ENCODE measurements around the gene CELF4.

The CELF4 gene

DNA sequence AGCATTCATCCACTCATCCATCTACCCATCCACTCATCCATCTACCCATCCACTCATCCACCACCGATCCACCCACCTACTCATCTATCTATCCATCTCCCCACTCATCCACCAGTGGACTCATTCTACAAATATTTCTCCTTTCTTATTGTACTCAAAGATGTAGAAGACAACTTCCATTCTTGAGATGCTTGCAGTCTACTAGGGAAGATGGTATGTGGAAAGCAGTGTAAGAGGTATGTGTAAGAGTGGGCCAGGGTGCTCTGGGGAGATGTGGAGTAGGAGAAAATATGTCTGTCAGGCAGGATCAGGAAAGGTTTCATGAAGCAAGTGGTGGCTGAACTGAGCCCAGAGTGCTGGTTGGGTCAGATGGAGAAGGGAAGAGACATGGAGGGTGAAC, 150.8 kb downstream of the CELF4 start:
- Histone ChIP-seq H3K9me3 (ENCODE audit: insufficient read depth, low read depth, low read length) (no peaks in the 10 kb centered on the region), H3K4me1 (ENCODE audit: insufficient read depth, low read length) (peaks cover 6% of the 10 kb centered on the region; the same call in 1 of the 2 replicates), H3K27me3 (ENCODE audit: insufficient read depth, low read length) (peaks cover 6% of the 10 kb centered on the region; the same call in 1 of the 2 replicates), H3K27ac (ENCODE audit: low read length) (no peak overlapping the region), H3K36me3 (ENCODE audit: insufficient read depth, low read depth, low read length) (no peaks in the 10 kb centered on the region), H3K4me3 (ENCODE audit: low read length) (no peak overlapping the region), H3K9ac (ENCODE audit: low read depth, low read length) (no peak overlapping the region)

DNA sequence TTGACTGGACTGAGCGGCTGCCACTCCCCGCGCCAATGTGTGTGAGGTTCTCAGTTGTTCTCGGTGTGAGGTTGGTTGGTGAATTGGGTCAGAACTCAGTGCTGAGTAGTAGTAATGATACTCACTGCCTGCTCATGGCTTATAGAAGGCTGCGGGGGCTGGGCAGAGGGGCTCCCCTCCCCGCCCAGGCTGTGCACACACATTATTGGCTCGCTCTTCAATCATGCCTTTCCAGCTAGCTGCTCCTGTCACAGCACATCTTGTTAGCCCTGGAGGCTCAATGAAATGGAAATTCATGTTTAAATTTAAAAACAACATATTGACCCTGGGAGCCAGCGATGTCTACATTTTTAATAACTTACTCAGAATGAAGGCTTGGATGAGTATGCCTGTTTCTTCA, 152.8 kb downstream of the CELF4 start:
- Histone ChIP-seq H3K4me3 (ENCODE audit: low read length) (no peak overlapping the region), H3K9ac (ENCODE audit: low read depth, low read length) (no peak overlapping the region), H3K4me1 (ENCODE audit: insufficient read depth, low read length) (peaks cover 7% of the 10 kb centered on the region), H3K36me3 (ENCODE audit: insufficient read depth, low read depth, low read length) (no peaks in the 10 kb centered on the region), H3K9me3 (ENCODE audit: insufficient read depth, low read depth, low read length) (no peaks in the 10 kb centered on the region), H3K27me3 (ENCODE audit: insufficient read depth, low read length) (peaks cover 6% of the 10 kb centered on the region; the same call in 1 of the 2 replicates), H3K27ac (ENCODE audit: low read length) (no peak overlapping the region)

DNA sequence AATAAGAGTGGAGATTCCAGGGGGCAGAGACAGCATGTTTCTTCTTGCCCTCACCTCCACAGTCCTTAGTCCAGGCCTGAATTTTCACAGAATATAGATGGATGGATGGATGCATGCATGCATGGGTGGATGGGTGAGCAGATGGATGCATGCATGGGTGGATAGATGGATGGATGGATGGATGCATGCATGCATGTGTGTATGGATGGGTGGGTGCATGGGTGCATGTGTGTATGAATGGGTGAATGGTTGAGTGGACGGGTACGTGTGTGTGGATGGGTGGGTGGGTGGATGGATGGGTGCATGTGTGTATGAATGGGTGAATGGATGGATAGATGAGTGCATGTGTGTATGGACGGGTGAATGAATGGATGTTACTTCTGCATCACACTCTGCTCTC, 153.3 kb downstream of the CELF4 start:
- Histone ChIP-seq H3K36me3 (ENCODE audit: insufficient read depth, low read depth, low read length) (no peaks in the 10 kb centered on the region), H3K9ac (ENCODE audit: low read depth, low read length) (no peak overlapping the region), H3K27ac (ENCODE audit: low read length) (no peak overlapping the region), H3K9me3 (ENCODE audit: insufficient read depth, low read depth, low read length) (no peaks in the 10 kb centered on the region), H3K4me3 (ENCODE audit: low read length) (no peak overlapping the region), H3K4me1 (ENCODE audit: insufficient read depth, low read length) (peaks cover 7% of the 10 kb centered on the region), H3K27me3 (ENCODE audit: insufficient read depth, low read length) (peaks cover 6% of the 10 kb centered on the region; the same call in 1 of the 2 replicates)

GRCh38 chr18:37409878-37410277, 155.7 kb downstream of the CELF4 start:
- no peak overlapping the region for H3K9ac ChIP-seq (ENCODE audit: low read depth, low read length)

GRCh38 chr18:37408676-37409265, 156.8 kb downstream of the CELF4 start:
- H3K4me3 ChIP-seq (ENCODE audit: low read length): no peak overlapping the region

More at GRCh38 chr18:37409878-37410277, 155.7 kb downstream of the CELF4 start:
- Histone ChIP-seq H3K9me3 (ENCODE audit: insufficient read depth, low read depth, low read length) (no peaks in the 10 kb centered on the region), H3K4me1 (ENCODE audit: insufficient read depth, low read length) (peaks cover 7% of the 10 kb centered on the region), H3K27me3 (ENCODE audit: insufficient read depth, low read length) (peaks cover 6% of the 10 kb centered on the region; the same call in 1 of the 2 replicates), H3K27ac (ENCODE audit: low read length) (no peak overlapping the region), H3K4me3 (ENCODE audit: low read length) (no peak overlapping the region), H3K36me3 (ENCODE audit: insufficient read depth, low read depth, low read length) (no peaks in the 10 kb centered on the region)

DNA sequence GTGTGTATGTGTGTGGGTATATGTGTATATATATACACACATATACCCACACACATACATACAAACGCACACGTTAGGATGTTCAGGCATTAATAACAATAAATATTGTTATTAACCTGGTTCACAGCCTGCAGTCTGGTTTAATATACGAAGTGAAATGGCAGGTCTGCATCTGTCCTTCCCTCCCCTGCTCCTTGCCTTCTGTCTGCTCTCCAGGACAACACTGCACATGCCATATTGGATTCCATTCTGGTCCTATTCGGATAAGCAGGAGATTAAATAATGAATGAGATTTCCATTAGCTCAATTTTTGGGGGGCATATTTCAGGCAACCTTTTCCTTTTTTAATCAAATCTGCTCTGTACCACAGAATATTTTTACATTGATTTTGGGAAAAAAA, 158.0 kb downstream of the CELF4 start:
- Histone ChIP-seq H3K9ac (ENCODE audit: low read depth, low read length) (no peak overlapping the region), H3K9me3 (ENCODE audit: insufficient read depth, low read depth, low read length) (no peaks in the 10 kb centered on the region), H3K27ac (ENCODE audit: low read length) (no peak overlapping the region), H3K4me3 (ENCODE audit: low read length) (no peak overlapping the region), H3K36me3 (ENCODE audit: insufficient read depth, low read depth, low read length) (no peaks in the 10 kb centered on the region), H3K27me3 (ENCODE audit: insufficient read depth, low read length) (peaks cover 9% of the 10 kb centered on the region; the same call in 1 of the 2 replicates), H3K4me1 (ENCODE audit: insufficient read depth, low read length) (peaks cover 10% of the 10 kb centered on the region)

More at GRCh38 chr18:37408676-37409265, 156.8 kb downstream of the CELF4 start:
- Histone ChIP-seq H3K27me3 (ENCODE audit: insufficient read depth, low read length) (peaks cover 6% of the 10 kb centered on the region; the same call in 1 of the 2 replicates), H3K27ac (ENCODE audit: low read length) (no peak overlapping the region), H3K4me1 (ENCODE audit: insufficient read depth, low read length) (peaks cover 7% of the 10 kb centered on the region), H3K36me3 (ENCODE audit: insufficient read depth, low read depth, low read length) (no peaks in the 10 kb centered on the region), H3K9me3 (ENCODE audit: insufficient read depth, low read depth, low read length) (no peaks in the 10 kb centered on the region), H3K9ac (ENCODE audit: low read depth, low read length) (no peak overlapping the region)

DNA sequence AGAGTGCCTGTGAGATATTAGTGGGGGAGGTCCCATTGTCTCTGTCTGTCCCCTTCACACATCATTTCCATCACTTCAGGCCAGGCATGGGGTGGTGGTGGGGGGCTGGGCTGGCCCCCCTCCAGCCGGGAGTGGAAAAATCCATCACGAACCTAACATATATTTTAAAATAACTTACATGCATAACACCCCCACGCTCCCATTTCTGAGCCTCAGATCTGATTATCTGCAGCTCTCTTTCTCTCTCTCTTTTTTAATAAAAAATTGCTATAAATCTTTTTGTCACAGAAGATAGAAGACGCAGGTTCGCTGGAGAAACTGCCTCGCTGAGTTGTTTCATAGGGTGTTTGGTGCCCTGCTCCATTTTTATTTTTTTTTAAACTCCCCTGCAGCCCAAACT, 159.8 kb downstream of the CELF4 start:
- Histone ChIP-seq H3K36me3 (ENCODE audit: insufficient read depth, low read depth, low read length) (no peaks in the 10 kb centered on the region), H3K4me3 (ENCODE audit: low read length) (no peak overlapping the region), H3K27me3 (ENCODE audit: insufficient read depth, low read length) (peaks cover 11% of the 10 kb centered on the region; the same call in 1 of the 2 replicates), H3K9ac (ENCODE audit: low read depth, low read length) (no peak overlapping the region), H3K4me1 (ENCODE audit: insufficient read depth, low read length) (peaks cover 11% of the 10 kb centered on the region), H3K9me3 (ENCODE audit: insufficient read depth, low read depth, low read length) (no peaks in the 10 kb centered on the region), H3K27ac (ENCODE audit: low read length) (no peak overlapping the region)

DNA sequence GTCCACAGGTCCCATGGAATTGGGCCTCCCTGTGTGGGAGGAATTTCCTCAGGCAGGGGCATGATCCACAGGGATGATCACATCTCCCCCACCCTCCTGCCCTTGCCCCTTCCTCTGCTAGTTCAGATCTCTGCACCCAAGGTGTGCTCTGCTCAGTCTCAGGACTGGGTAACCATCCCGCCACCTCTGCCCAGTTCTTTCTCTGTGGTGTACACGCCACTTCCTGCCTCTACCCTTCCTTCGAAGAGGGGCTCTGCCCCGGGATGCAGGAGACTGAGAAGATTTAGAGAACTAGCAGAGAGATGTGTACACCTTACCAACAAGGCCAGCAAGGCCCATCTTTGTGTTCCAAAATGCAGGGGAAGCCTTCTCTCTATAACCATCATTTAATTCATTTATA, 160.4 kb downstream of the CELF4 start:
- Histone ChIP-seq H3K4me1 (ENCODE audit: insufficient read depth, low read length) (peaks cover 11% of the 10 kb centered on the region), H3K9ac (ENCODE audit: low read depth, low read length) (no peak overlapping the region), H3K4me3 (ENCODE audit: low read length) (no peak overlapping the region), H3K27me3 (ENCODE audit: insufficient read depth, low read length) (peaks cover 11% of the 10 kb centered on the region; the same call in 1 of the 2 replicates), H3K27ac (ENCODE audit: low read length) (no peak overlapping the region), H3K36me3 (ENCODE audit: insufficient read depth, low read depth, low read length) (no peaks in the 10 kb centered on the region), H3K9me3 (ENCODE audit: insufficient read depth, low read depth, low read length) (no peaks in the 10 kb centered on the region)

DNA sequence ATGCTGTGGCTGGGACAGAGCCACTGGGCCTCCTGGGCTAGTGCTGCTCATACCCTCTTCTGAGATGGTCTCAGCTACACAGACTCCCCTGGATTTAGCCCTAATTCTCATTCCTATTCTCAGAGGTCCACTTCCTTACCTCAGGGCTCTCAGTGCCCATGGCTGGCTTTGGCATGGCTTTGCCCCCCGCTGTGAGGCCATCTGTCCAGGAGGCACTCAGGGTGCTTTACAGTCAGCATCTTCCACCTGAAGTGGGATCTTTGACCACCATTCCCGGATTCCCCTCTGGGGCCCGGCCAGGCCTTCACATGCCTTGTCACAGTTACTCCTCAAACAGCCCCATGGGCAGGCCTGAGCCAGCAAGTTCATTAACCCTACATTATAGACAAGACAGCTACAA, 161.8 kb downstream of the CELF4 start:
- Histone ChIP-seq H3K27ac (ENCODE audit: low read length) (no peak overlapping the region), H3K4me1 (ENCODE audit: insufficient read depth, low read length) (peaks cover 5% of the 10 kb centered on the region), H3K9ac (ENCODE audit: low read depth, low read length) (no peak overlapping the region), H3K27me3 (ENCODE audit: insufficient read depth, low read length) (peaks cover 21% of the 10 kb centered on the region; the same call in 1 of the 2 replicates), H3K36me3 (ENCODE audit: insufficient read depth, low read depth, low read length) (no peaks in the 10 kb centered on the region), H3K4me3 (ENCODE audit: low read length) (no peak overlapping the region), H3K9me3 (ENCODE audit: insufficient read depth, low read depth, low read length) (no peaks in the 10 kb centered on the region)

DNA sequence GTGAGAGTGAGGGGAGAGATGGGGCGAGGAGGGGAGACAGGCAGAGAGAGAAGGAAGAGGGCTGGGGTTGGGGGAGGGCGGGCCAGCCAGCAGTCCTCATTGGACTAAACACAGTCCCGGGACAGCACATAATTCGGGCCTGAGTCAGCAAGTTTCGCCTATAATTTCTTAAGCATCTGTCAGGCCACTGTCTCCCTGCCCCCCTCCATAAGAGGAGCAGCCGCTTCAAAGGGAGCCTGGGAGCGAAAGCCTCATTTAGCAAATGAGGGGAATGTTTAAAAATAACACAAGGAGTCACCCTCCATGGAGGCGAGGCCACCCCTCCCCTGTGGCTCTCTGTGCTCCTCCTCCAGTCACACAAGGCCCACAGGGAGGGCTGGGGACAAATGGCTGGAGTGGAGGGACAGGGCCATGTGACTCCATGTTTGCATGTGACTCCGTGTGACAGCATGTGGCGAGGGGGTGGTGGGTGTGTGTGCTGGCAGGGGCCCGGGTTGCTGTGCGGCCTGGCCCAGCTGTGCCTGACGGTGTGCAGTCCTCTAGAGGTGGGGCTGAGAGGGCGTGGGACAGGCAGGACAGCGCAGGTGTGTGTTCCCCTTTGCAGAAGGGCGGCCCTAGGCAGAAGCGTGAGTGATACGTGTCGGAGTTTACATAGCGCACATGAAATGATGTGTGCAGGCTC, 162.4 kb downstream of the CELF4 start:
- Histone ChIP-seq H3K4me3 (ENCODE audit: low read length) (no peak overlapping the region), H3K9ac (ENCODE audit: low read depth, low read length) (no peak overlapping the region), H3K27ac (ENCODE audit: low read length) (no peak overlapping the region)

DNA sequence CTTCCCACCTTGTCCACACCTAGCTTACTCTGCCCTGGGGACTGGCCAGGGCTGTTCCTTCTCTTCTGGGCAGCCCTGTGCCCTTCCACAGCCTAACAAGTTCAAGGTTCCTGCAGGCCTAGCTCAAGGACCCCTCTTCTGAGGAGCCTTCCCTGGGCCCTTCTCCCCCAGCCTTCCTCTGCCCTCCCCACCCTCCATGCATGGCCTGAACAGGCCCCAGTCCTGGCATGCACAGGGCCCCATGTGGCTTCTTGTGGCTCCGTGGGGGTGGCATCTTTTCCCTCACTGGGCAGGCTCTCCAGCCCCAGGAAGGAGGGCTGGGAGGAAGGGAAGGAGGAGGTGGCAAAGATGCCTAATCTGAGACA, 162.9 kb downstream of the CELF4 start:
- H3K4me3 ChIP-seq (ENCODE audit: low read length): no peak overlapping the region
- no peaks in the 10 kb centered on the region for H3K36me3 ChIP-seq (ENCODE audit: insufficient read depth, low read depth, low read length)
- no peak overlapping the region for H3K9ac ChIP-seq (ENCODE audit: low read depth, low read length)
- H3K4me1 ChIP-seq (ENCODE audit: insufficient read depth, low read length): peaks cover 5% of the 10 kb centered on the region
- H3K27ac ChIP-seq (ENCODE audit: low read length): no peak overlapping the region
- peaks cover 31% of the 10 kb centered on the region; the same call in 1 of the 2 replicates for H3K27me3 ChIP-seq (ENCODE audit: insufficient read depth, low read length)
- H3K9me3 ChIP-seq (ENCODE audit: insufficient read depth, low read depth, low read length): no peaks in the 10 kb centered on the region

More for the DNA sequence above, 162.4 kb downstream of the CELF4 start:
- Histone ChIP-seq H3K36me3 (ENCODE audit: insufficient read depth, low read depth, low read length) (no peaks in the 10 kb centered on the region), H3K9me3 (ENCODE audit: insufficient read depth, low read depth, low read length) (no peaks in the 10 kb centered on the region), H3K4me1 (ENCODE audit: insufficient read depth, low read length) (peaks cover 5% of the 10 kb centered on the region), H3K27me3 (ENCODE audit: insufficient read depth, low read length) (peaks cover 27% of the 10 kb centered on the region; the same call in 1 of the 2 replicates)

DNA sequence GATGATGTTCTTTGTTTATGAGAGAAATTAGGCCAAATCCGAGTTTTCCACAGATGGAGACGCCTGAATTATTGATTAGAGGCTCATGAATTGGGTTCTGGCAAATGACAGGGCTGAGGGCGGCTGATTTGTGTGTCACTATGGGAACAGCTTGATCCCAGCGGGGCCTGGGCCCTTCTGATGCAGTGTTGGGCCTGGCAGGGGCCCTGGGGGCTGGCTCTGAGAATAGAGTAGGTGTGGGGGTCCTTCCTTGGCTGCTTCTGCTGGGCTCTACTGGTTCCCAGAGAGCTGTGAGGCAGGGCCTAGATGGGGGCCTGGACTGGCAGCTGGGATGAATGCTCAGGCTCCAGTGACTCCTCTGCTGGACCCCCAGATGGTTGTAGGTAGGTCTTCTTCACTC, 164.8 kb downstream of the CELF4 start:
- Histone ChIP-seq H3K9ac (ENCODE audit: low read depth, low read length) (no peak overlapping the region), H3K36me3 (ENCODE audit: insufficient read depth, low read depth, low read length) (no peaks in the 10 kb centered on the region), H3K27me3 (ENCODE audit: insufficient read depth, low read length) (peaks cover 50% of the 10 kb centered on the region), H3K9me3 (ENCODE audit: insufficient read depth, low read depth, low read length) (no peaks in the 10 kb centered on the region), H3K27ac (ENCODE audit: low read length) (no peak overlapping the region), H3K4me3 (ENCODE audit: low read length) (no peak overlapping the region), H3K4me1 (ENCODE audit: insufficient read depth, low read length) (peaks cover 5% of the 10 kb centered on the region)
